ENCODE measurements around the gene CHST11.
"Not testable (repeated sequence)": the region's sequence is repeated elsewhere in the genome, so short reads cannot be mapped to it uniquely, and the experiment has no call there.

CHST11 gene

GRCh38 chr12:104567832-104568486 lies 111.2 kb downstream of the CHST11 start:
- no peak for DNase-seq

- DNase-seq = no peak
These were observed 111.7 kb downstream of the CHST11 start for GRCh38 chr12:104568487-104568868.

GRCh38 chr12:104568935-104569334 lies 112.2 kb downstream of the CHST11 start:
- no peak for DNase-seq

- no peak for DNase-seq
These were observed 112.8 kb downstream of the CHST11 start for GRCh38 chr12:104569346-104570173.

- no peak for DNase-seq
These were observed 113.6 kb downstream of the CHST11 start for GRCh38 chr12:104570174-104570907.

DNA sequence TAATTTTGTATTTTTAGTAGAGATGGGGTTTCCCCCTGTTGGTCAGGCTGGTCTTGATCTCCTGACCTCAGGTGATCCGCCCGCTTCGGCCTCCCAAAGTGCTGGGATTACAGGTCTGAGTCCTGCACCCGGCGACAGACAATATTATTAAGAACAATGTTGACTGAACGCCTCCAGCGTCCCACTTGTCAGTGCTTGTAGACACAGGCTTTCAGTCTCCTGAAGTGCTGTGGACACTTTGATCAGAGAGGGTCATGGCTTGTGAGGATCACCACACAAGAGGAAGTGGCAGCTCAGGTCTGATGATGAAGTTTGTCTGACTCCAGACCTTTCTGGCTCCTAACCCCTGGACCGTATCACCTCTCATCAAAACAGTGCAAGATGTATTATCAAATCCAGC lies 114.6 kb downstream of the CHST11 start:
- DNase-seq = no peak

DNA sequence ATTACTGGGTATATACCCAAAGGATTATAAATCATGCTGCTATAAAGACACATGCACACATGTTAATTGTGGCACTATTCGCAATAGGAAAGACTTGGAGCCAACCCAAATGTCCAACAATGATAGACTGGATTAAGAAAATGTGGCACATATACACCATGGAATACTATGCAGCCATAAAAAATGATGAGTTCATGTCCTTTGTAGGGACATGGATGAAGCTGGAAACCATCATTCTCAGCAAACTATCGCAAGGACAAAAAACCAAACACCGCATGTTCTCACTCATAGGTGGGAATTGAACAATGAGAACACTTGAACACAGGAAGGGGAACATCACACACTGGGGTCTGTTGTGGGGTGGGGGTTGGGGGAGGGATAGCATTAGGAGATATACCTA lies 117.6 kb downstream of the CHST11 start:
- not testable (repeated sequence) for DNase-seq

GRCh38 chr12:104574758-104575157 lies 118.0 kb downstream of the CHST11 start:
- DNase-seq = not testable (repeated sequence)

GRCh38 chr12:104575442-104576186 lies 118.9 kb downstream of the CHST11 start:
- no peak for DNase-seq

DNA sequence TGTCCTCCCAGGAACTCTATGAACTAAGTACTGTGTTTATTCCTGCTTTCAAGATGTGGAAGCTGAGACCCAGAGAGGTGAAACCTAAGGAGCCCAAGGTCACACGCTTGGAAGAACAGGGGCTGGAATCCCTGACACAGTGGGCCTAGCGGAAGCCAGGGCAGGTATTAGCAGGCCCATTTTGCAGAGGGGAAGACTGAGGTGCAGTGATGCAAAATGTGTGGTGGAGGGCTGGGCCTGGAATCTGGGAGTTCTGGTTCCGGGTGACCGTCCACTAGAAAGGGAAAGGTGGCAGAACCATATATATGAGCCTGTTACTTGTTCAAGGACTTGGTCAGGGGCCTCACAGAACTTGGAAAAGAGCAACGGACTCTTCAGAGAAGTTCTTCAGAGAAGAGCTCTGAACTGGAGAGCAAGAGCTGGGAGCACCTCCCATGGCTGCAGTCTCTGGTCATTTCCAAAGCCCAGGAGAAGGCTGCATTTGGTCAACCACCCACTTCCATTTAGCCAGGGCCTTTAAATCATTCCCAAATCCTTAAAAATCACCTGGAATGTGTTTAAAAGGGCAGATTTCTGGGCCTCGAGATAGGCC lies 119.5 kb downstream of the CHST11 start:
- no peak for DNase-seq

GRCh38 chr12:104576980-104577580 lies 120.3 kb downstream of the CHST11 start:
- no peak for DNase-seq

DNA sequence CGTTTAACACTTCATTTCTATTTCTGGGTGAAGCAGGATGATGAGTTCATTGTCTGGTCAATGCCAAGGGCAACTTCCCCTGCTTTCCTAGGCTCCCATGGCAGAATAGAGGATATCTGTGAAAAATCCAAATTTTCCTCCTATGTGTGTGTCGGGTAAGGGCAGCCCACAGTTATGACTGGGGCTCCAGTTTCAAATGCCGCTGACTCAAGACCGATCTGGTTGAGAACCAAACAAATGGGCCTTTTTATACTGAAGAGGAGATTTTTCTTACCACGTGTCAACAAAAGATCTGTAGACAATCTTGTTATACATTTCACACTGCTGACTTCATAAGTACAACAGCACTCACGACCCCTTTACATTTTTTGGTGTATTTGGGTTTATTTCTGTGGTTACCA lies 120.8 kb downstream of the CHST11 start:
- no peak for DNase-seq

- no peak for DNase-seq
These were observed 121.7 kb downstream of the CHST11 start for GRCh38 chr12:104578453-104578852.

GRCh38 chr12:104579718-104580495 lies 123.2 kb downstream of the CHST11 start:
- no peak for DNase-seq

DNA sequence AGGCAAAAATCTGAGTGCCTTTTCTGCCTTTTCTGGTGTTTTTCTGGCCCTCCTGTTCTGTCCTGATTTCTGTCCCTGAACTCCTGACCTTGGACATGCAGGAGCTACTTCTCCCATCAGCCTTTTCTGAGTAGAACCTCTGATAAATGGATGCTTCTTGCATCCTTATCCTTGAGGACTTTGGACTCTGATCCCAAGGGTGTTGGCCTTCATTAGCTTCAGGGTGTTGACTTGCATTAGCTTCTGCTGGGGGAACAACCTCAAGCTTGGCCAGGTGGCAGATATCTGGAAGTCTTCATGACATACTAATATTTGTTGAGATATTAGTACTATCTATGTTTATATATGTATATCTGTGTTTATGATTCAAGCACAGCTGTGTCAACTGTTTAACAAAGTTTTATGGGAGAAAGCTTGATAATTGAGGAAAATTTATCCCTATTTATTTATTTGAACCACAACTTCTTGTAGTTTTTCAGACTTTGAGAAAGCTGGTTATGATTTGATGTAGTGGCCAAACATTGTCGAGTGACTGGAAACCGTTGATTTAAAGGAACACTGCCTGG lies 124.3 kb downstream of the CHST11 start:
- DNase-seq = no peak

DNA sequence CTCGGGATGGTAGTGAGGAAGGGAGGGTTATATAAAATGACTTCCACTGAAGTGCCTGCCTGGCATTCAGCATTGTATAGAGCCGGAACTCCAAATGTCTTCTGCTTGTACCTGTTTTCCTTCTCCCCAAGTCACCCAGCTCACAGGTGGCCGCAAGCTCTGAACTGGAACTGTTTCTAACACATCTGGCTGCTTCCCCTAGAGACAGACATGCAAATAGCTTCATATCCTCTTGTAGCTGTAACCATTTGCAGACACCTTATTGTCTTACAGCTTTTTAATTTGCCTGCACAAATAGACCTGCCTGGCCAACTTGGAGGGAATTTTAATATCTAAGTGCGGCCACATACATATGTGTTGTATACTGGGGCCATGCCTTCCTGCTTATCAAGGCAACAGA lies 126.0 kb downstream of the CHST11 start:
- DNase-seq = no peak

DNA sequence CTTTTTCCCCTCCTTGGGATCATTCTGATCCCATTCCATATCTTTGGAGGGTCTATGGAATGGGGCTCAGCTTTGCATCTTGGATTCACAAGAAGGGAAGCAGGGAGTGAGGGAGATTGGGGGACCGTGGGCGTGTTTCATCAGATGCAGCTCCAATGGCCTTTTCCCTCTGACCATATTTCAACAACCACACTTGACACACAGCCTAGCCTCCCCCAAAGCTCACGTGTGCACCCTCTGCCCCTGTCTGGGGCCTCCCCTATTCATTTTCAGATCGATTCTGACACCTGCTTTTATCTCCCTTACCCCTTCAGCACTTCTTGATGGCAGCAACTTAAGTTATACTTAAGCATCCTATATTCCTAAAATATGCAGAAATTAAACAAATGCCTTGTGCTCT lies 126.6 kb downstream of the CHST11 start:
- DNase-seq = no peak

DNA sequence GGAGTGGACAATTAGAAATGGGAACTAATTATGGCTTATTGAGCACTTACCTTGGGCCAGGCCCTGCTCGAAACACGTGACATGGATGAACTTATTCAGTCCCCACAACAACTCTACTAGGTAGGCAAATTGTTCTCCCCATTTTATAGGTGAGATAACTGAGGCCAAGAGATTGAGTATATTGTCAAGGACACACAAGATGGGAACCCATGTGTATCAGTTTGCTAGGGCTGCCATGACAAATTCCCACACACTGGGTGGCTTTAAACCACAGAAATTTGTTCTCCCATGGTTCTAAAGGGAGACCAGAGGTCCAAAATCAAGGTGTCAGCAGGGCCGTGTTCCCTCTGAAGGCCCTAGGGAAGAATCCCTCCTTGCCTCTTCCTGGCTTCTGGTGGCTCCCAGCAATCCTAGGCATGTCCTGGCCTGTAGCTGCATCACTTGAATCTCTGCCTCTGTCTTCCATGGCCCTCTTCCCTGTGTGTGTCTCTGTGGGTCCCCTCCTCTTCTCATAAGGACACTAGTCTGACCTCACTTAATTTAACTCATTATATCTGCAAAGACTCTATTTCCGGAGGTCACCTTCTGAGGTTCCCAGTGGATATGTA lies 128.8 kb downstream of the CHST11 start:
- DNase-seq = no peak

- DNase-seq = no peak
These were observed 129.7 kb downstream of the CHST11 start for GRCh38 chr12:104586351-104586919.
